ENCODE data around the gene HCN2. TPM values are rescaled to one million over a fixed set of nuclear protein-coding genes. Genes with fewer than 3 reads are reported as not detected.

The HCN2 gene
- total RNA-seq, 4 donors from 2014 or later = 0.19 to 0.50 (median 0.41) TPM

GRCh38 chr19:588741-589692 lies 664 bp upstream of the HCN2 start:
- TF ChIP-seq CTCF (IDR thresholded peaks at IDR 0.05) = no peak
- no peak for TF ChIP-seq POLR2AphosphoS5 (IDR thresholded peaks at IDR 0.05)
- no peak for TF ChIP-seq EP300 (IDR thresholded peaks at IDR 0.05)
- no peak for TF ChIP-seq POLR2A (IDR thresholded peaks at IDR 0.05; ENCODE audit: low read depth)
- Histone ChIP-seq H3K27ac (replicated peaks in 1 of 4) (no peak overlapping the region), H3K27me3 (peaks cover 12 to 94% (median 35%) of the 10 kb centered on the region in 4 donors), H3K9me3 (no peaks in the 10 kb centered on the region), H3K4me3 (peak overlapping the region in 3 of 4 donors; percentile 22 to 32 (median 25)), H3K4me1 (peaks cover 21 to 41% (median 31%) of the 10 kb centered on the region in 4 donors), H3K36me3 (no peaks in the 10 kb centered on the region)
- WGBS = 29% methylated on average over 11 of the region's 54 CpGs
- no peak for DNase-seq (ENCODE audit: extremely low spot score)
- intact Hi-C loops (cut with DNase I) = no loop called here

- intact Hi-C loops (cut with DNase I) = no loop called here
- Histone ChIP-seq H3K9me3 (no peaks in the 10 kb centered on the region), H3K27ac (replicated peaks in 1 of 4) (no peak overlapping the region), H3K27me3 (peaks cover 12 to 94% (median 35%) of the 10 kb centered on the region in 4 donors), H3K4me1 (peaks cover 21 to 36% (median 29%) of the 10 kb centered on the region in 4 donors), H3K36me3 (no peaks in the 10 kb centered on the region), H3K4me3 (peak overlapping the region in 2 of 4 donors; percentile 30 to 43)
- TF ChIP-seq POLR2AphosphoS5 (IDR thresholded peaks at IDR 0.05) (no peak), EP300 (IDR thresholded peaks at IDR 0.05) (no peak), CTCF (IDR thresholded peaks at IDR 0.05) (no peak), POLR2A (IDR thresholded peaks at IDR 0.05; ENCODE audit: low read depth) (no peak)
- no peak for DNase-seq (ENCODE audit: extremely low spot score)
- WGBS = 0% methylated on average over 2 of the region's 50 CpGs
These were observed 690 bp downstream of the HCN2 start for GRCh38 chr19:590396-590745.

- no peak for DNase-seq (ENCODE audit: extremely low spot score)
- no peaks in the 10 kb centered on the region for H3K9me3 ChIP-seq
- H3K4me1 ChIP-seq = peaks cover 21 to 36% (median 29%) of the 10 kb centered on the region in 4 donors
- H3K4me3 ChIP-seq = peak overlapping the region in 2 of 4 donors; percentile 30 to 43
- H3K36me3 ChIP-seq = no peaks in the 10 kb centered on the region
- intact Hi-C loops (cut with DNase I) = no loop called here
- WGBS = 23% methylated on average over 6 of the region's 41 CpGs
- no peak overlapping the region for H3K27ac ChIP-seq (replicated peaks in 1 of 4)
- H3K27me3 ChIP-seq = peaks cover 12 to 93% (median 35%) of the 10 kb centered on the region in 4 donors
- no peak for TF ChIP-seq CTCF (IDR thresholded peaks at IDR 0.05)
- no peak for TF ChIP-seq EP300 (IDR thresholded peaks at IDR 0.05)
- no peak for TF ChIP-seq POLR2A (IDR thresholded peaks at IDR 0.05; ENCODE audit: low read depth)
- no peak for TF ChIP-seq POLR2AphosphoS5 (IDR thresholded peaks at IDR 0.05)
These were observed 1.0 kb downstream of the HCN2 start for GRCh38 chr19:590750-591098.

GRCh38 chr19:591099-591958 lies 1.6 kb downstream of the HCN2 start:
- Histone ChIP-seq H3K4me1 (peaks cover 21 to 36% (median 29%) of the 10 kb centered on the region in 4 donors), H3K4me3 (no peak overlapping the region), H3K27me3 (peaks cover 12 to 93% (median 35%) of the 10 kb centered on the region in 4 donors), H3K9me3 (no peaks in the 10 kb centered on the region), H3K27ac (replicated peaks in 1 of 4) (no peak overlapping the region), H3K36me3 (no peaks in the 10 kb centered on the region)
- TF ChIP-seq POLR2A (IDR thresholded peaks at IDR 0.05; ENCODE audit: low read depth) (no peak), CTCF (IDR thresholded peaks at IDR 0.05) (no peak), POLR2AphosphoS5 (IDR thresholded peaks at IDR 0.05) (no peak), EP300 (IDR thresholded peaks at IDR 0.05) (no peak)
- 30% methylated on average over 47 of the region's 75 CpGs for WGBS
- no peak for DNase-seq (ENCODE audit: extremely low spot score)
- intact Hi-C loops (cut with DNase I) = no loop called here
